Sciatic nerve (tissue), 2 donors: Measurements from ENCODE around the gene USP37. TPM values are rescaled to one million over a fixed set of nuclear protein-coding genes. Genes with fewer than 3 reads are reported as not detected.
"Not testable (repeated sequence)": the region's sequence is repeated elsewhere in the genome, so short reads cannot be mapped to it uniquely, and the experiment has no call there.

ENCODE experiments used
- ATAC-seq: fragments of 200-7000 bp; cut with Tn5 transposase; one replicate; pipeline ENCODE4 v1.9.1; 2020; ENCODE audit warnings: mild to moderate bottlenecking, moderate library complexity
- DNase-seq: peaks from one replicate; pipeline ENCODE4 v3.0.0-alpha.2; 2020; ENCODE audit warnings: low spot score
- intact Hi-C: fragments of 100-400 bp; cut with DNase I; formaldehyde crosslinking; loops from one replicate; pipeline ENCODE4 v1.14.2; 2022
- total RNA-seq: library from RNA; stranded (reverse); fragmentation: NEBNext Ultra II Directional; extraction: Animal tissue kit (Norgen Biotek cat#: 25700); gene quantifications from one replicate; pipeline ENCODE4 v1.2.1, GENCODE V29; 2021
- donor health status: DM: no; HTN: no; CAD: no.
- donor health status: DM: no; HTN: no; CAD: no.

USP37 gene
- total RNA-seq, 1 donor from 2014 or later = 27.3 TPM

DNA sequence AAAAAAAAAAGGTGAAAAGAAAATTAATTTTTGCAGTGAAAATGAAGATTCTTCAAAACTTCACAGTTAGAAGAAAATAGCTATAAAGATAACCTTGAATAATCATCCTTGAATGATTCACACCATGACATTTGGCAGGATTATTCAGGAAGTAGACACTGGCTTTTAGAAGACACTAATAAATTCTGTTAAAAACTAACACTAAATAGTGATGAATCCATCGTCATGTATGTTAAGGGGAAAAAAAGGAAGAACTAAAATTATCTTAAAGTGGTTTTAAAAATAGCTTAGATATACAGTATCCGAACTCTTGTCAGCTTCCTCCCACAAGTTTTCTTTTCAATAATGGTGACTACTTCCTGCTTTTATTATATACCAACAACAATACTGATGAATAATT is 10.2 kb downstream of the USP37 start:
- ATAC-seq = no peak
- intact Hi-C loops = no loop called here
- no peak for DNase-seq

DNA sequence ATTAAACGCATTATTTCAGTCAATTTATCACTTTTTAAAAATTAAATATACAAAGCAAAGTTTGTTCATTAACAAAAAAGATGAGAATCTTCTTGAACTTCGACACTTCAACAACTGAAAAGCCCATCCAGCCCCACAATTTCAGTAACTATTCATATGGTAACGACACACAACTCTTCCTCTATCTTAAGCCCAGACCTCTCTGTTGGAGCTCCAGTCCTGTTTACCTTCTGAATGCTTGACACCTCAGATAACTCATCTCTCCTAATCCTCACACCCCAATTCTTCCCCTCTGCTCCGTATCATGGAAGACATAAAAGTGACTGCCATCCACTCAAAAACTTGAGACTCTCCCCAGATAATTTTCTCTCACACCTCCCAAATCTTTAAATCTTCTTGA is 12.6 kb downstream of the USP37 start:
- intact Hi-C loops = no loop called here
- no peak for DNase-seq
- ATAC-seq = no peak

DNA sequence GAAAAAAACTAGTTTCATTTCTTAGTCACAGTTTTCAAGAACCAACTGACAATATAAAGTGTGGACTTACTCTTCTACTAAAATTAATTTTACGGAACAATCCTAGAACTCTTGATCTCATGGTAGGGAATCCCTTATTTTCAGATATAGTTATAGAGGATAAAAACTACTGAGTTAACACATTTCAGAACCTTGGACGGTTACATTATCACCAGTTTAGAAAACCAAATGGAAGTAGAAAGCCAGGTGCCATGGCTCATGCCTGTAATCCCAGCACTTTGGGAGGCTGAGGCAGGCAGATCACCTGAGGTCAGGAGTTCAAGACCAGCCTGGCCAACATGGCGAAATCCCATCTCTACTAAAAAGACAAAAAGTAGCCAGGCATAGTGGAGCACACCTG is 13.9 kb downstream of the USP37 start:
- DNase-seq, intact Hi-C loops: not testable (repeated sequence)

GRCh38 chr2:218547978-218548377 is 20.2 kb downstream of the USP37 start:
- intact Hi-C loops = no loop called here
- no peak for ATAC-seq
- no peak for DNase-seq

More for the DNA sequence above, 13.9 kb downstream of the USP37 start:
- not testable (repeated sequence) for ATAC-seq

- ATAC-seq = no peak
- intact Hi-C loops = no loop called here
Observed at GRCh38 chr2:218547511-218547910, 20.6 kb downstream of the USP37 start.

GRCh38 chr2:218546012-218546411 is 22.1 kb downstream of the USP37 start:
- ATAC-seq (no peak), DNase-seq (no peak)
- intact Hi-C loops = no loop called here

More at GRCh38 chr2:218547511-218547910, 20.6 kb downstream of the USP37 start:
- no peak for DNase-seq

- intact Hi-C loops = no loop called here
- ATAC-seq (no peak), DNase-seq (no peak)
Observed at GRCh38 chr2:218540015-218540414, 28.1 kb downstream of the USP37 start.

GRCh38 chr2:218536804-218537494 is 31.2 kb downstream of the USP37 start:
- no peak for DNase-seq
- intact Hi-C loops = no loop called here
- ATAC-seq = no peak

GRCh38 chr2:218529990-218530389 is 38.2 kb downstream of the USP37 start:
- intact Hi-C loops = no loop called here
- DNase-seq (no peak), ATAC-seq (no peak)

GRCh38 chr2:218528409-218528808 is 39.7 kb downstream of the USP37 start:
- intact Hi-C loops, ATAC-seq, DNase-seq: not testable (repeated sequence)

DNA sequence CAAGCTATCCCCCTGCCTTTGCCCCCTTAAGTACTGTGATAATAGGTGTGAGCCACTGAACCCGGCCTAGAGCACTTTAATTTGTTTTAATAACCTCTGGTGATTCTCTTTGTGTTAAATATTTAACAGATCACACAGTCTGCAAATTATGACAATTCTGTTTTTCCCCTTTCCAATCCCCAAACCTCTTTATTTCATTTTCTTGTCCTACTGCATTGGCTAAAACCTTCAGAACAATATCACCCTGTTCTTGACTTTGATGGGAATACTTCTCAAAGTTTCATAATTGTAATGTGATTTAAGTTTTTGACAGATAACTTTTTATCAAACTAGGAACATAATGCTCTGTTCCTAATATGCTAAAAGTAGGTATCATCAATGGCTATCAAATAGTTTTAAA is 44.5 kb downstream of the USP37 start:
- intact Hi-C loops = loop anchor here (5.0 kb wide), 1 partner anchor 1111 kb away; no protein-coding TSS in a partner anchor
- DNase-seq (no peak), ATAC-seq (no peak)

- ATAC-seq = no peak
- no peak for DNase-seq
- intact Hi-C loops = no loop called here
Observed at GRCh38 chr2:218518876-218519275, 49.3 kb downstream of the USP37 start.

DNA sequence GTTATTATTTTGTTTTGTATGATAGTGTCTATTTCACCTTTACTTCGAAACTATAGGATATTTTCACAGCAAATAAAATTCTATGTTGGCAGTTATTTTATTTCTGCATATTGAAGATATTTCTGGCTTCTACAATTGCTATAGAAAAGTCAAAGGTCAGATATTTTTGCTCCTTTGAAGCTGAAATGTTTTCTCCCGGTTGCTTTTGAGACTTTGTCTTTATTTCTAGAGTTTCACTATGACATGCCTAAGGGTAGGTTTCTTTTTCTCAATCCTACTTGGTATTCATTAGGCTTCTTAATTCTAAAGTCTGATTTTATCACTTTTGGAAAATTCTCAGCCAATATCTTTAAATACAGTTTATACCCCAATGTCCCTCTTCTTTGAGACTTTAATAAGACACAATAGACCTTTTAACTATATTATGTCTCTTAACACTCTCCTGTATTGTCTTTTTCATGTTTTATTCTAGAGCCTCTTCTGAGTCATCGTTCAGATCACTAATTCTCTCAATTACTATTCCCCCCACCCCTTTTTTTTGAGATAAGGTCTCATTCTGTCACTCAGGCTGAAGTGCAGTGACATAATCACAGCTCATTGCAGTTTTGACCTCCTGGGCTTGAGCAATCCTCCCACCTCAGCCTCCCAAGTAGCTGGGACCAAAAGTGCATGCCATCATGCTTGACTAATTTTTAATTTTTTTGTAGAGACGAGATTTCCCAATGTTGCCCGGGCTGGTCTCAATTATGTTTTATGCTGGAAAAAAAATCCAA is 50.5 kb downstream of the USP37 start:
- intact Hi-C loops = no loop called here
- ATAC-seq (no peak), DNase-seq (no peak)

DNA sequence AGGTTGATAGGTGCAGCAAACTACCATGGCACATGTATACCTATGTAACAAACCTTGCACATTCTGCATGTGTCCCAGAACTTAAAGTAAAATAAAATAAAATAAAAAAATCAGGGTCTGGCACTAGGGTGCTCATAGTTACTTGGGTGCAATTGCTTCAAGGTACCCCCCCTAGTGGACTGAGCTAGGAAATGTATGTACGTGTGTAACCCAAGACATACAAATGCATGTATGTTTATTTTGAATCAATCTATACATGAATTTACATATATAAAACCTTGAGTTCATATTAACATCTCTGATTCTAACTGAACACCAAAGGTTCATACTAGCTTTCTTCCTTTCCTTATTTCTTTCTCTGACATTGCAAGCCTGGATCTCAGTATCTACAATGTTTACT is 51.5 kb downstream of the USP37 start:
- ATAC-seq = no peak
- intact Hi-C loops = no loop called here

GRCh38 chr2:218513676-218514075 is 54.5 kb downstream of the USP37 start:
- no peak for ATAC-seq
- no peak for DNase-seq
- intact Hi-C loops = no loop called here

More for the DNA sequence above, 51.5 kb downstream of the USP37 start:
- no peak for DNase-seq

GRCh38 chr2:218508299-218508698 is 59.9 kb downstream of the USP37 start:
- intact Hi-C loops = no loop called here
- DNase-seq (no peak), ATAC-seq (no peak)

GRCh38 chr2:218505754-218506371 is 62.3 kb downstream of the USP37 start:
- DNase-seq (no peak), ATAC-seq (no peak)

GRCh38 chr2:218501665-218502064 is 66.5 kb downstream of the USP37 start:
- DNase-seq = no peak
- intact Hi-C loops = no loop called here
- peak; percentile 63 for ATAC-seq

More at GRCh38 chr2:218505754-218506371, 62.3 kb downstream of the USP37 start:
- intact Hi-C loops = no loop called here

- DNase-seq = no peak
- intact Hi-C loops = no loop called here
- no peak for ATAC-seq
Observed at GRCh38 chr2:218500501-218501060, 67.6 kb downstream of the USP37 start.
